HG03280 (cell line): ENCODE measurements around the gene MRTFA.
"Not testable (repeated sequence)": the region's sequence is repeated elsewhere in the genome, so short reads cannot be mapped to it uniquely, and the experiment has no call there.

Experiments
- ATAC-seq: cut with Tn5 transposase; IDR thresholded peaks from one replicate; pipeline ENCODE4 v1.9.1; 2021; ENCODE audit warnings: mild to moderate bottlenecking, moderate library complexity; ENCODE audit not compliant: unreplicated experiment

MRTFA gene

GRCh38 chr22:40502919-40503318 is 133.6 kb downstream of the MRTFA start:
- ATAC-seq: no peak

- ATAC-seq: not testable (repeated sequence)
These were observed 136.1 kb downstream of the MRTFA start for GRCh38 chr22:40500465-40500786.

- no peak for ATAC-seq
These were observed 137.3 kb downstream of the MRTFA start for GRCh38 chr22:40499209-40499623.

GRCh38 chr22:40498420-40499208 is 137.9 kb downstream of the MRTFA start:
- no peak for ATAC-seq

- ATAC-seq: no peak
These were observed 143.1 kb downstream of the MRTFA start for GRCh38 chr22:40493441-40493840.

GRCh38 chr22:40491990-40492631 is 144.4 kb downstream of the MRTFA start:
- ATAC-seq: peak; percentile 89

GRCh38 chr22:40487663-40488249 is 148.8 kb downstream of the MRTFA start:
- no peak for ATAC-seq

GRCh38 chr22:40486962-40487602 is 149.4 kb downstream of the MRTFA start:
- ATAC-seq: no peak

GRCh38 chr22:40485813-40486667 is 150.5 kb downstream of the MRTFA start:
- ATAC-seq: no peak

- no peak for ATAC-seq
These were observed 151.4 kb downstream of the MRTFA start for GRCh38 chr22:40484906-40485669.

- ATAC-seq: no peak
These were observed 153.6 kb downstream of the MRTFA start for GRCh38 chr22:40482886-40483285.

- no peak for ATAC-seq
These were observed 154.1 kb downstream of the MRTFA start for GRCh38 chr22:40482391-40482790.

GRCh38 chr22:40480996-40481395 is 155.5 kb downstream of the MRTFA start:
- ATAC-seq: no peak

- ATAC-seq: no peak
These were observed 156.5 kb downstream of the MRTFA start for GRCh38 chr22:40479887-40480538.

- no peak for ATAC-seq
These were observed 157.3 kb downstream of the MRTFA start for GRCh38 chr22:40479126-40479800.

GRCh38 chr22:40478338-40479125 is 158.0 kb downstream of the MRTFA start:
- ATAC-seq: no peak

- ATAC-seq: no peak
These were observed 158.7 kb downstream of the MRTFA start for GRCh38 chr22:40477683-40478337.

GRCh38 chr22:40476341-40476740 is 160.2 kb downstream of the MRTFA start:
- ATAC-seq: no peak
